NT2/D1 (cell line): ENCODE results near the gene DNAJC12.

ENCODE experiments used
- DNase-seq: peaks from one replicate; pipeline ENCODE4 v3.0.0-alpha.2; 2011; ENCODE audit warnings: low read depth, low spot score
- H3K27me3 ChIP-seq: 2 replicates; pipeline ENCODE4 v1.6.0; 2011; ENCODE audit warnings: mild to moderate bottlenecking; ENCODE audit not compliant: insufficient read length, insufficient read depth
- H3K36me3 ChIP-seq: 2 replicates; pipeline ENCODE4 v1.6.1; 2011; ENCODE audit warnings: mild to moderate bottlenecking, low read length, mixed read lengths; ENCODE audit not compliant: insufficient read depth, insufficient read length
- H3K4me1 ChIP-seq: 2 replicates; pipeline ENCODE4 v1.5.1; 2011; ENCODE audit not compliant: insufficient read depth, insufficient read length
- H3K4me3 ChIP-seq: 2 replicates; pipeline ENCODE4 v1.5.1; 2011; ENCODE audit warnings: low read depth; ENCODE audit not compliant: insufficient read length
- H3K9ac ChIP-seq: 2 replicates; pipeline ENCODE4 v1.6.0; 2011; ENCODE audit warnings: low read depth; ENCODE audit not compliant: insufficient read length
- H3K9me3 ChIP-seq: 2 replicates; pipeline ENCODE4 v1.5.1; 2011; ENCODE audit warnings: mild to moderate bottlenecking, low read length; ENCODE audit not compliant: insufficient read depth
- SUZ12 ChIP-seq: IDR thresholded peaks from 2 replicates; pipeline ENCODE4 v1.6.1; 2011; ENCODE audit not compliant: insufficient read length, insufficient read depth; ENCODE audit errors: extremely low read depth
- YY1 ChIP-seq: IDR thresholded peaks from 2 replicates; pipeline ENCODE4 v1.6.1; 2011; ENCODE audit not compliant: insufficient read length, insufficient read depth
- ZNF274 ChIP-seq: IDR thresholded peaks from 2 replicates; pipeline ENCODE4 v1.6.1; 2011; ENCODE audit warnings: mild to moderate bottlenecking, low read depth, low read length

The DNAJC12 gene

GRCh38 chr10:67790534-67791408, 47.2 kb downstream of the DNAJC12 start:
- TF ChIP-seq ZNF274 = no peak
- no peak for TF ChIP-seq SUZ12
- TF ChIP-seq YY1 = no peak
- H3K27me3 ChIP-seq = no peaks in the 10 kb centered on the region
- H3K36me3 ChIP-seq = no peaks in the 10 kb centered on the region
- H3K9ac ChIP-seq = no peak overlapping the region
- H3K4me1 ChIP-seq = no peaks in the 10 kb centered on the region
- no peak for DNase-seq
- no peaks in the 10 kb centered on the region for H3K9me3 ChIP-seq
- no peak overlapping the region for H3K4me3 ChIP-seq

DNA sequence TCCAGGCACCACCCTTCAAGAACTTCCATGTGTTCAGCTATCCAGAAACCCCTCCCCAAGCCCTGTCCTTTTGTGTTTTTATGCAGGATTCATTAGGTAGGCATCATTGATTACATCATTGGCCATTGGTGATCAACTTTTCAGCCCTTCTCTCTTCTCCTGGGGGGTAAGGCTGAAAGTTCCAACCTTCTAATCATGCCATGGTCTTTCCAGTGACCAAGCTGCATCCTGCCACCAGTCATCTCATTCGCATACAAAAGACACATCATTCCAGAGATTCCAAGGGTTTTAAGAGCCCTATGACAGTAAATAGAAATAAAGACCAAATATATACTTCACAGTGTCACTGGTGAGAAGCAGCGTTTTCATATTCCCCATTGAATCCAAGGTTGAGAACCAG, 48.2 kb downstream of the DNAJC12 start:
- Histone ChIP-seq H3K9ac (no peak overlapping the region), H3K9me3 (no peaks in the 10 kb centered on the region), H3K36me3 (no peaks in the 10 kb centered on the region), H3K27me3 (no peaks in the 10 kb centered on the region), H3K4me1 (no peaks in the 10 kb centered on the region), H3K4me3 (no peak overlapping the region)
- DNase-seq = no peak
- TF ChIP-seq SUZ12 = no peak
- no peak for TF ChIP-seq ZNF274
- no peak for TF ChIP-seq YY1

DNA sequence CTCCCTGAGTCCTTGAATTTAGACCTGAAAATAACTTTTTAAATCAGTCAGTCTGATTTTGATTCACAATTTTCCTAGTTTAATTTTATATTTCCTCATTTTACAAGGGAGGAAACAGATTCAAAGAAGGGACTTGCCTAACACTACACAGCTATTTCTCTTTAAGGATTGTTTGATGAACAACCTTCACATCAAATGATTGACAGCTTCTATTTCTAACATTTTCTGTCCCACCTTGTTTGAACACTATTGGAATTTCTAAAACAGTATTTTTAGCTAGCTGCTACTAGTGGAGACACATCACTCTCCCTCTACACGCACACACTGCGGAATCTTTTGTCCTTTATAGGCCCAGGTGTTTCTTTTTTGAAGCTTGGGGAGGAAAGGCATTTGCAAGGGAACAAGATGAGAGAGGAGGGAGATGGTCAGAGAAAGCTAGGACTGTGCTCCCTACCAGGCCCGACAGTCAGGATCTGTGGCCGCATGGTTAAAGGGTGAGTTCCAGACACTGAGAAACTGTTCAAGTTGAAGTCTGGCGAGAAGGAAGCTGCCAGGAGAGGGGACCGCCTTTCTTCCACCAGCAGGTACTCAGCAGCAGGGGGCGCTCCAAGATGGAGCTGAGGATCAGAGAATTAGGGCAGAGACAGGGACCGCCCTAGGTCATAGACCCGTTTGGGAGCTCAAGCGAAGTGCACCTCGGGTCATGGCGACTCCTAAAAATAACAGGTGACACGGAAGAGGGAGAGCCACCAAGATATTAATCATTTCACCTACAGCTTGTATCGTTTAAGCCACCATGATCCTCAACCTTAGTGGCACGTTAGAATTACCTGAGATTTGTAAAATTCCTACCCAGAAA, 49.7 kb downstream of the DNAJC12 start:
- no peaks in the 10 kb centered on the region for H3K36me3 ChIP-seq
- peak; percentile 48 for DNase-seq
- TF ChIP-seq YY1 (no peak), ZNF274 (no peak), SUZ12 (no peak)
- no peaks in the 10 kb centered on the region for H3K4me1 ChIP-seq
- no peak overlapping the region for H3K4me3 ChIP-seq
- H3K9ac ChIP-seq = no peak overlapping the region
- no peaks in the 10 kb centered on the region for H3K27me3 ChIP-seq
- no peaks in the 10 kb centered on the region for H3K9me3 ChIP-seq

- DNase-seq = no peak
- no peaks in the 10 kb centered on the region for H3K4me1 ChIP-seq
These were observed 52.9 kb downstream of the DNAJC12 start for GRCh38 chr10:67785098-67785497.

DNA sequence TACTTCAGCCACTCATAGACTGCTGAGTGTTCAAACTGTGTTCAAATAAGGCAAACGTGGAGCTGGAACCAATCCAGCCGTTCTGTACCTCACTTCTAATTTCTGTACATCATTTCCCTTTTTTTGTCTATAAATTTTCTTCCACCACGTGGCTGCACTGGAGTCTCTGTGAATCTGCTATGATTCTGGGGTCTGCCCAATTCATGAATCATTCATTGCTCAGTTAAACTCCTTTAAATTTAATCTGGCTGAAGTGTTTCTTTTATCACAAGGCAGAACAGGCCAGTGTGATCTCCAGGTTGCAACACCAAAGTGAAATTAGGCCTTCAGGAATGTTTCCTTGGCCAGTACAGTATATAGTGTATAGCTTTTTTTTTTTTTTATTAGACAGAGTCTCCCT, 53.5 kb downstream of the DNAJC12 start:
- DNase-seq = no peak
- Histone ChIP-seq H3K4me3 (no peak overlapping the region), H3K9ac (no peak overlapping the region), H3K9me3 (no peaks in the 10 kb centered on the region), H3K27me3 (no peaks in the 10 kb centered on the region), H3K36me3 (no peaks in the 10 kb centered on the region), H3K4me1 (no peaks in the 10 kb centered on the region)
- TF ChIP-seq ZNF274 (no peak), YY1 (no peak), SUZ12 (no peak)

More at GRCh38 chr10:67785098-67785497, 52.9 kb downstream of the DNAJC12 start:
- Histone ChIP-seq H3K36me3 (no peaks in the 10 kb centered on the region), H3K27me3 (no peaks in the 10 kb centered on the region), H3K9ac (no peak overlapping the region), H3K9me3 (no peaks in the 10 kb centered on the region), H3K4me3 (no peak overlapping the region)
- no peak for TF ChIP-seq ZNF274

GRCh38 chr10:67783606-67784294, 54.2 kb downstream of the DNAJC12 start:
- Histone ChIP-seq H3K9me3 (no peaks in the 10 kb centered on the region), H3K9ac (no peak overlapping the region), H3K4me1 (no peaks in the 10 kb centered on the region), H3K4me3 (no peak overlapping the region), H3K36me3 (no peaks in the 10 kb centered on the region), H3K27me3 (no peaks in the 10 kb centered on the region)
- no peak for DNase-seq
- TF ChIP-seq SUZ12 = no peak
- TF ChIP-seq ZNF274 = no peak
- TF ChIP-seq YY1 = no peak

DNA sequence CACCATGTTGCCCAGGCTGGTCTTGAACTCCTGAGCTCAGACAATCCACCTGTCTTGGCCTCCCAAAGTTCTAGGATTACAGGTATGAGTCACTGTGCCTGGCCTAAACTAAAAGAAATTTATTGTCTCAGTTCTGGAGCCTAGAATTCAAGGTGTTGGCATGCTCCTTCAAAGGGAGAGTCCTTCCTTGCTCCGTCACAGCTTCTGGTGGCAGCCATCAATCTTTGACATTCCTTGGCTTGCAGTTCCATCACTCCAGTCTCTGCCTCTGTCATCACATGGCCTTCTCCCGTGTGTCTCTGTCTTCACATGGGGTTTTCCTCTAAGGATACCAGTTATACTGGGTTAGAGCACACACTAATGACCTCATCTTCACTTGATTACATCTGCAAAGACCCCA, 55.5 kb downstream of the DNAJC12 start:
- no peaks in the 10 kb centered on the region for H3K36me3 ChIP-seq
- H3K4me1 ChIP-seq = no peaks in the 10 kb centered on the region
- TF ChIP-seq YY1 = no peak
- no peak for TF ChIP-seq ZNF274
- no peak for TF ChIP-seq SUZ12
- no peak overlapping the region for H3K9ac ChIP-seq
- no peaks in the 10 kb centered on the region for H3K9me3 ChIP-seq
- H3K4me3 ChIP-seq = no peak overlapping the region
- no peak for DNase-seq
- no peaks in the 10 kb centered on the region for H3K27me3 ChIP-seq
